Right atrium auricular region (tissue), 2 donors: ENCODE measurements around the gene DYRK1A. TPM values are rescaled to one million over a fixed set of nuclear protein-coding genes. Genes with fewer than 3 reads are reported as not detected.

ENCODE experiments used
- DNase-seq: peaks from one replicate; pipeline ENCODE4 v3.0.0-alpha.2; 2019; ENCODE audit warnings: low spot score
- H3K27ac ChIP-seq, 2 donors: fragments of 200-600 bp; sonication (generic); 1 replicate in 1 of 2; 2 replicates in 1 of 2; pipeline ENCODE4 v1.5.1; 2016 to 2019
- H3K27me3 ChIP-seq, 2 donors: fragments of 200-600 bp; sonication (generic); one replicate each; pipeline versions ENCODE4 v1.5.1 to v1.6.0; 2017 to 2019
- H3K36me3 ChIP-seq: fragments of 200-600 bp; sonication (generic); one replicate; pipeline ENCODE4 v1.5.1; 2016
- H3K4me1 ChIP-seq, 2 donors: fragments of 200-600 bp; sonication (generic); one replicate each; pipeline versions ENCODE4 v1.5.1 to v1.6.0; 2017 to 2019
- H3K4me3 ChIP-seq, 2 donors: fragments of 200-600 bp; sonication (generic); 1 replicate in 1 of 2; 2 replicates in 1 of 2; pipeline ENCODE4 v1.5.1; 2017 to 2019; ENCODE audit warnings: mild to moderate bottlenecking in 1 of 2, moderate library complexity in 1 of 2
- H3K9me3 ChIP-seq, 2 donors: fragments of 200-600 bp; sonication (generic); one replicate each; pipeline ENCODE4 v1.5.1; 2019
- total RNA-seq, 2 donors: library from RNA; depleted of rRNA; stranded (reverse); fragments of >200 nt; gene quantifications; one replicate each; pipeline ENCODE4 v1.1.0, GENCODE V29; 2016
- TF ChIP-seq, protein P1 (sequence below), 2 donors: fragments of 200-600 bp; sonication (generic); IDR thresholded peaks; one replicate each; pipeline ENCODE4 v1.5.1; 2019; ENCODE audit warnings: antibody characterized with exemption in 2 of 2

DYRK1A gene
- total RNA-seq, 2 donors from 2014 or later = 69.3 to 94.7 TPM

DNA sequence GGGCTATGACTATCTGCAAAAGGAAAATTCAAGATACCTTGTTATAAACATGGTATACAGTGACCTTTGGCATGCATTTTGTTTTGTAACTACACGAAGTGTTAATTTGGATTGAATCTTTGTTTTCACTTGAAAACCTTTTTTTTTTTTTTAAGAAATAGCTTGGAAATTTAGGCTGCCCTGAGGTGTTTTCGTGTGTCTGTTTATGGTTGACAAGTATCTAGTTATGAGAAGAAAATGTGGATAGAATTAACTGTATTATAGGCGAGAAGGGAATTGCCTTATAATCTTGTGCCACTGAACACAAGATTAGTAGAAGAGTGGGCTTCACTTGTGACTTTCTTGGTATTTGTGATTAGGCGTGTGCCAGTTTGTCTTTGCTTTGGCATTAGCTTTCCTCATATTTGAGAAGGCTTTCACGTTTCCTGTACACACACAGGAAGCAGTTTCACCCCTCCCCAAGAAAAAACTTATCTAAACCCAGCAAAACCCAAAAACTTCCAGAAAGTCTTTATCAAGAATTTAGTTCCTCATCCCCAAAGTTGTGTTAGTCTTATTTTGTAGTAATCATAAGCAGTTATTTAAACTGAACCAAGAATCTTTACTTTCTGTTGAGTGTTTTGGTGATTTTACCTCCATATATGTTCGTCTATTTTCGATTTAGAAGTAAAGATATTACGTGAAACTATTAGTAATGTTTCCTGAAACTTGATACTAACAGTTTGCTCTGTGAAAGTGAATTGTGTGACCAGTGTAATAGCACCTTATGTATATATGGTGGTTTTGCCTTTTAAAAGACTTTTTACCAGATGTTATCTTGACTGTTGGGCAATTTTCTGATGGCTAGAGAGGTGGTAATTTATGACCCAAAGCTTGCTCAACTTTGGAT lies 3.8 kb downstream of the DYRK1A start:
- TF ChIP-seq, protein P1, sequence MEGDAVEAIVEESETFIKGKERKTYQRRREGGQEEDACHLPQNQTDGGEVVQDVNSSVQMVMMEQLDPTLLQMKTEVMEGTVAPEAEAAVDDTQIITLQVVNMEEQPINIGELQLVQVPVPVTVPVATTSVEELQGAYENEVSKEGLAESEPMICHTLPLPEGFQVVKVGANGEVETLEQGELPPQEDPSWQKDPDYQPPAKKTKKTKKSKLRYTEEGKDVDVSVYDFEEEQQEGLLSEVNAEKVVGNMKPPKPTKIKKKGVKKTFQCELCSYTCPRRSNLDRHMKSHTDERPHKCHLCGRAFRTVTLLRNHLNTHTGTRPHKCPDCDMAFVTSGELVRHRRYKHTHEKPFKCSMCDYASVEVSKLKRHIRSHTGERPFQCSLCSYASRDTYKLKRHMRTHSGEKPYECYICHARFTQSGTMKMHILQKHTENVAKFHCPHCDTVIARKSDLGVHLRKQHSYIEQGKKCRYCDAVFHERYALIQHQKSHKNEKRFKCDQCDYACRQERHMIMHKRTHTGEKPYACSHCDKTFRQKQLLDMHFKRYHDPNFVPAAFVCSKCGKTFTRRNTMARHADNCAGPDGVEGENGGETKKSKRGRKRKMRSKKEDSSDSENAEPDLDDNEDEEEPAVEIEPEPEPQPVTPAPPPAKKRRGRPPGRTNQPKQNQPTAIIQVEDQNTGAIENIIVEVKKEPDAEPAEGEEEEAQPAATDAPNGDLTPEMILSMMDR (IDR thresholded peaks at IDR 0.05) = no peak

DNA sequence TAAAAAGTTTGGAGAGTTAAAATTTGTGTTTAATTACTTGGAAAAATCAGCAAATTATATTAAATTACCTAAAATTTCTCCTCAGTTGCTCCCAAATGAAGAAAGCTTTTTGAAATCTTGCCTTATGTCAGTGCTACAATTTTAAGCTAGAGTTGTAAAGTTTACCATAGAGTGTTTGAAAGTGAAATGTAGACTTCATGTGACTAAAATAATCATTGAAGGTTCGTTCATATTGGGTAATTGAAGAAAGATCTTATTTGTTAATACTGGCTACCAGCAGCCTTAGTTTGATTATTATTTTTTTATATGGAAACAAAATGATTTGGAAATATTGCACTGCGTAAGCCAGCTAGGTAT lies 4.4 kb downstream of the DYRK1A start:
- Histone ChIP-seq H3K9me3 (no peaks in the 10 kb centered on the region), H3K27me3 (no peaks in the 10 kb centered on the region), H3K27ac (peak overlapping the region; percentile 97 to 100), H3K36me3 (no peaks in the 10 kb centered on the region), H3K4me3 (no peak overlapping the region), H3K4me1 (peaks cover 0 to 76% of the 10 kb centered on the region in 2 donors)
- TF ChIP-seq, protein P1 (IDR thresholded peaks at IDR 0.05) = no peak
- no peak for DNase-seq

More for the DNA sequence above, 3.8 kb downstream of the DYRK1A start:
- peak overlapping the region; percentile 97 to 100 for H3K27ac ChIP-seq
- no peak for DNase-seq
- H3K4me3 ChIP-seq = peak overlapping the region in 1 of 2 donors; percentile 4
- H3K9me3 ChIP-seq = no peaks in the 10 kb centered on the region
- H3K4me1 ChIP-seq = peaks cover 0 to 70% of the 10 kb centered on the region in 2 donors
- H3K36me3 ChIP-seq = no peaks in the 10 kb centered on the region
- H3K27me3 ChIP-seq = no peaks in the 10 kb centered on the region

DNA sequence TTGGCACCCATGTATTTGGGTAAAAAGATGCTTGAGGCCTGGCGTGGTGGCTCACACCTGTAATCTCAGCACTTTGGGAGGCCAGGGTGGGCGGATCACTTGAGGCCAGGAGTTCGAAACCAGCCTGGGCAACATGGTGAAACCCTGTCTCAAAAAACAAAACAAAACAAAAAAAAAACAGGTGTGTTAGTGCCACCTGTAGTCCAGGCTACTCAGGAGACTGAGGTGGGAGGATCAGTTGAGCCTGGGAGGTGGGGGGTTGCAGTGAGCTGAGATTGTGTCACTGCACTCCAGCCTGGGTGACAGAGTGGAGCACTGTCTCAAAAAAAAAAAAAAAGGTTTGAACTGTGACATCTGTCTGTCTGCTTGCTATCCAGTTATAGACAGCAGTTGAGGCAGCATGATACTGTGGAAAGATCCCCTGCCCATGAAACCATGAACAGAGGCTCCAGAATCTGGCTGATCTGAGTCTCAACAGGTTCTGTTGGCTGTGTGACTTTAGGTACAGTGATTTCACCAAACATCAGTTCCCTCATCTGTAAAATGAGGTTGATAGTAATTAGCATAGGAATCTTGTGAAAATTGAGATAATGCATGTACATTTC lies 5.7 kb downstream of the DYRK1A start:
- Histone ChIP-seq H3K4me3 (no peak overlapping the region), H3K27me3 (no peaks in the 10 kb centered on the region), H3K27ac (peak overlapping the region; percentile 40 to 97), H3K36me3 (no peaks in the 10 kb centered on the region), H3K4me1 (peaks cover 0 to 84% of the 10 kb centered on the region in 2 donors), H3K9me3 (no peaks in the 10 kb centered on the region)
- no peak for DNase-seq
- TF ChIP-seq, protein P1 (IDR thresholded peaks at IDR 0.05) = no peak

DNA sequence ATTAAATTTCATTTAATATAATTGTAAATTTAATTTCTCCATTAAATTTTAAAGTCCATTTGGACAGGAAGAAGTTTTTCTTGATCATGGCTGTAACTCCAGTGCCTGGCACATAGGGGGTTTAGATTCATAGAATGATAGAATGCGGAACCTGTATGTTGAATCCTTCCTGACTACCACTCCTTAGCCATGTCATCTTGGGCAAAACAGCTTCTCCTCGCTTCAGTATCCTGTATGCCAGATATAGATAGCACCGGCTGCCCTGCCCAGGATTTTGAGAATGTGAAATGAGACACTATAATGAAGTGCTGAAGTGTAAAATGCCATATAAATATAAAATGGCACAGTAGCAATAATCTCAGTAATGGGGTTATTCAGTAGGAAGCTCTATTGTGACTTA lies 6.4 kb downstream of the DYRK1A start:
- no peak for DNase-seq
- TF ChIP-seq, protein P1 (IDR thresholded peaks at IDR 0.05) = no peak
- Histone ChIP-seq H3K9me3 (no peaks in the 10 kb centered on the region), H3K36me3 (no peaks in the 10 kb centered on the region), H3K4me3 (no peak overlapping the region), H3K4me1 (peaks cover 0 to 91% of the 10 kb centered on the region in 2 donors), H3K27me3 (no peaks in the 10 kb centered on the region), H3K27ac (peak overlapping the region in 1 of 2 donors; percentile 97)

DNA sequence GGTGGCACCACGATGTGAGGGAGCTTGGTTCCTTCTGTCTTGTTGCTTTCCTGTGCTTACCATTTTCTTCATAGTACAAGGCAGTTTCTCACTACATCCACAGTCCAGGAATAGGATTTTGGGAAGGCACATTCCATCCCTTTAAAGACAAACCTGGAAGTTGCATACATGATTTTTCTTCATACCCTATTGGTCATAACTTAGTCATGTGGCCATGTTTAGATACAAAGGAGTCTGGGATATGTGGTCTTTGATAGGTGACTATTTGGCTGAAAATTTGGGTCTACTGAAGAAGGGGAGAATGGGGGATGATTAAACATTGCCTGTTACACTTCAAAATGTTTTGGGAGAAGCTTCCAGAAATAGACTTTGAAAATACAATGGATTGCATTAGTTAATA lies 7.0 kb downstream of the DYRK1A start:
- no peak overlapping the region for H3K4me3 ChIP-seq
- no peaks in the 10 kb centered on the region for H3K27me3 ChIP-seq
- TF ChIP-seq, protein P1 (IDR thresholded peaks at IDR 0.05) = no peak
- peak overlapping the region in 1 of 2 donors; percentile 97 for H3K27ac ChIP-seq
- H3K9me3 ChIP-seq = no peaks in the 10 kb centered on the region
- no peak for DNase-seq
- H3K4me1 ChIP-seq = peaks cover 0 to 93% of the 10 kb centered on the region in 2 donors
- H3K36me3 ChIP-seq = no peaks in the 10 kb centered on the region
